K562 (cell line): ENCODE data around the gene SLC16A2. TPM values are rescaled to one million over a fixed set of nuclear protein-coding genes. Genes with fewer than 3 reads are reported as not detected.

ENCODE experiments used
- ATAC-seq: fragments of 200-7000 bp; cut with Tn5 transposase; 3 replicates; pipeline ENCODE4 v1.9.1; 2020; ENCODE audit warnings: moderate library complexity
- BruUV-seq: library from RNA; stranded (reverse); fragments of 400-500 nt; replicated peaks from 2 replicates; lab custom pipeline; 2021; lab: Mats Ljungman, UMichigan
- CTCF ChIA-PET: fragments of 300-600 bp; formaldehyde crosslinking; extraction: SDS; loops from one replicate; lab custom pipeline; 2021; ENCODE audit warnings: low intra/inter-chr PET ratio; lab: Yijun Ruan, JAX
- POLR2A ChIA-PET: fragments of 300-600, 350-650 bp; sonication (Branson Sonifier 250); formaldehyde crosslinking; extraction: SDS; loops from one replicate; lab custom pipeline; 2021; ENCODE audit warnings: antibody characterized with exemption, inconsistent platforms; lab: Yijun Ruan, JAX
- DNase-seq, 4 experiments: peaks; one replicate each; pipeline versions ENCODE4 v3.0.0 to v3.0.0-alpha.2; 2011 to 2018; ENCODE audit warnings: low spot score in 3 of 4, mixed read lengths in 3 of 4; ENCODE audit errors: extremely low read depth in 1 of 4
- FAIRE-seq: peaks from 2 replicates; lab custom pipeline; 2011; peaks lifted over from hg19 to GRCh38; lab: Jason Lieb, UNC
- H2AFZ ChIP-seq: 2 replicates; pipeline ENCODE4 v1.6.0; 2011; ENCODE audit warnings: low read depth, low read length, control low read depth, inconsistent platforms
- H3K27ac ChIP-seq: fragments of 200-600 bp; 3 replicates; pipeline ENCODE4 v1.8.0; 2011; ENCODE audit warnings: low read depth, mild to moderate bottlenecking, control low read depth, inconsistent platforms, low read length, moderate library complexity, mixed read lengths; ENCODE audit errors: extremely low read depth
- H3K27me3 ChIP-seq, 2 experiments: fragments of 300-600 bp in 1 of 2; 2 replicates in 1 of 2; 3 replicates in 1 of 2; pipeline versions ENCODE4 v1.6.0 to v1.8.0; 2011; ENCODE audit warnings: inconsistent platforms in 2 of 2, low read length in 2 of 2, mild to moderate bottlenecking in 1 of 2, mixed read lengths in 1 of 2, moderate library complexity in 1 of 2; ENCODE audit not compliant: control insufficient read depth in 2 of 2, insufficient read depth in 2 of 2
- H3K36me3 ChIP-seq: fragments of 300-600 bp; 3 replicates; pipeline ENCODE4 v1.8.0; 2011; ENCODE audit warnings: mild to moderate bottlenecking, low read length, inconsistent platforms; ENCODE audit not compliant: control insufficient read depth, insufficient read depth
- H3K4me1 ChIP-seq, 2 experiments: fragments of 200-600 bp in 1 of 2; replicated peaks in 1 of 2; 2 replicates in 1 of 2; 3 replicates in 1 of 2; pipeline versions ENCODE4 v1.5.1 to v1.8.0; 2011; ENCODE audit warnings: inconsistent platforms in 2 of 2, low read length in 2 of 2, mild to moderate bottlenecking in 1 of 2, mixed read lengths in 1 of 2, moderate library complexity in 1 of 2; ENCODE audit not compliant: control insufficient read depth in 2 of 2, insufficient read depth in 2 of 2
- H3K4me2 ChIP-seq: 2 replicates; pipeline ENCODE4 v1.6.1; 2011; ENCODE audit warnings: low read length, control low read depth, inconsistent platforms, mixed read lengths; ENCODE audit not compliant: insufficient read depth
- H3K4me3 ChIP-seq: fragments of 200-600 bp; sonication (generic), shearing (Covaris generic); 2 replicates; pipeline ENCODE4 v1.5.1; 2016; ENCODE audit warnings: control low read depth, inconsistent platforms
- H3K79me2 ChIP-seq: fragments of 200-600 bp; 3 replicates; pipeline ENCODE4 v1.8.0; 2011; ENCODE audit warnings: low read length, inconsistent platforms; ENCODE audit not compliant: control insufficient read depth, insufficient read depth
- H3K9ac ChIP-seq, 2 experiments: 2 replicates each; pipeline versions ENCODE4 v1.6.0 to v1.6.1; 2011; ENCODE audit warnings: low read depth in 2 of 2, low read length in 2 of 2, control low read depth in 1 of 2, inconsistent platforms in 1 of 2, mild to moderate bottlenecking in 1 of 2, mixed read lengths in 1 of 2; ENCODE audit not compliant: insufficient read depth in 1 of 2
- H3K9me1 ChIP-seq: one replicate; pipeline ENCODE4 v1.6.0; 2011; ENCODE audit warnings: inconsistent platforms, mild to moderate bottlenecking, low read length, moderate library complexity; ENCODE audit not compliant: control insufficient read depth, insufficient read depth
- H3K9me3 ChIP-seq: replicated peaks from 2 replicates; pipeline ENCODE4 v1.5.1; 2011; ENCODE audit warnings: low read depth, low read length, inconsistent platforms; ENCODE audit not compliant: control insufficient read depth, insufficient read depth
- H4K20me1 ChIP-seq: replicated peaks from 2 replicates; pipeline ENCODE4 v1.6.1; 2011; ENCODE audit warnings: low read length, inconsistent platforms, mixed read lengths; ENCODE audit not compliant: control insufficient read depth, insufficient read depth
- FOXA3 ChIP-seq, 2 experiments: fragments of 450-650 bp in 1 of 2; sonication (generic) in 1 of 2; formaldehyde crosslinking; IDR thresholded peaks in 1 of 2; conservative IDR thresholded peaks in 1 of 2; 2 replicates each; pipeline versions ENCODE4 v1.4.0 to v1.8.0; 2020 to 2022; ENCODE audit warnings: mild to moderate bottlenecking in 2 of 2, missing genetic modification reagents in 1 of 2
- ZNF696 ChIP-seq: fragments of 250-450 bp; sonication (Bioruptor Pico); conservative IDR thresholded peaks from 2 replicates; pipeline ENCODE4 v1.4.0; 2020; ENCODE audit warnings: mild to moderate bottlenecking, moderate library complexity
- WGBS: fragments of 100-300 bp; shearing (Covaris generic); methylation state at CpG from one replicate; pipeline ENCODE4 v1.1.6; 2016; ENCODE audit warnings: low coverage, mixed read lengths; ENCODE audit not compliant: insufficient coverage; ENCODE audit errors: missing lambda C conversion rate; 5-methylcytosine and 5-hydroxymethylcytosine counted together
- in situ Hi-C: fragments of 300-500 bp; cut with MboI; formaldehyde crosslinking; loops from 4 replicates; pipeline ENCODE4 v1.15.0; 2018; ENCODE audit warnings: inconsistent platforms, mixed read lengths
- intact Hi-C: fragments of 100-400 bp; cut with micrococcal nuclease; formaldehyde crosslinking; loops from 2 replicates; pipeline ENCODE4 v1.14.2; 2022
- polyA plus RNA-seq, 8 experiments: library from polyadenylated mRNA; depleted of rRNA in 4 of 8; stranded (reverse) in 5 of 8; unstranded in 3 of 8; fragments of >200 nt; fragmentation: Nextera tagmentation in 2 of 8; fragmentation: Illumina TruSeq in 1 of 8; extraction: Ambion mirVana in 2 of 8; extraction: Trizol in 1 of 8; gene quantifications; 2 replicates each; pipeline versions ENCODE4 v1.2.1 to v1.2.3, GENCODE V29; 2011 to 2014; ENCODE audit warnings: inconsistent platforms in 1 of 8, missing spikeins in 1 of 8
- total RNA-seq, 7 experiments: library from RNA; depleted of rRNA in 6 of 7; stranded (reverse); fragments of >200 nt in 6 of 7; fragmentation: Illumina TruSeq in 2 of 7; extraction: Trizol in 2 of 7; gene quantifications; 2 replicates each; pipeline versions ENCODE4 v1.2.1 to v1.2.3, GENCODE V29; 2011 to 2021; ENCODE audit warnings: low replicate concordance in 1 of 7
- TF ChIP-seq, protein P1 (sequence below), 3 experiments: fragments of 200-800 bp in 1 of 3; sonication (Bioruptor generic) in 1 of 3; sonication (generic) in 1 of 3; formaldehyde crosslinking in 1 of 3; IDR thresholded peaks; 2 replicates each; pipeline versions ENCODE4 v1.6.1 to v1.8.0; 2016 to 2022; ENCODE audit warnings: mild to moderate bottlenecking in 2 of 3, missing compliant biosample characterization in 2 of 3, missing genetic modification characterization in 2 of 3, missing genetic modification reagents in 1 of 3
- TF ChIP-seq, protein P2 (sequence below): sonication (generic); formaldehyde crosslinking; IDR thresholded peaks from 2 replicates; pipeline ENCODE4 v1.8.1; 2023; ENCODE audit warnings: mild to moderate bottlenecking, missing genetic modification reagents

The SLC16A2 gene
- total and polyA plus RNA-seq, 9 of the 15 experiments (the other 6 are each of a cell fraction or from before 2014, with no cell fraction given): 0.07 TPM; not detected in 8

DNA sequence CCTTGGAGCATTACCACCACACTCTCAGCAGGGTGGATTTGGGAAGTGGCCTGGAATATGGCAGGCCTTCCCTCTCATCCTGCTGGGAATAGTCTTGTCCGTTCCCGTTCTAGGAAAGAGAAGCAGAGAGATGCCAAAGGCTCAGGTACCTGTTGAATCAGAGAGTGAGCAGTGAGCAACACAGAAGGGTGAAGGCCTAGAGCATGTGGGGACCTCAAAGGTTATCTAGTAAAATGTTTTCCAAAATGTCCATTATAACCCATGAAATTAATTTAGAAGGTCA lies 30.8 kb downstream of the SLC16A2 start:
- Histone ChIP-seq H3K4me2 (no peak overlapping the region), H3K79me2 (no peaks in the 10 kb centered on the region), H3K27ac (no peak overlapping the region), H4K20me1 (no peaks in the 10 kb centered on the region), H3K4me3 (no peak overlapping the region), H3K9me1 (no peaks in the 10 kb centered on the region), H3K36me3 (no peaks in the 10 kb centered on the region), H3K9me3 (no peaks in the 10 kb centered on the region), H2AFZ (no peak overlapping the region), H3K9ac (no peak overlapping the region), H3K4me1 (no peaks in the 10 kb centered on the region), H3K27me3 (no peaks in the 10 kb centered on the region)
- intact Hi-C loops (no loop called here), in situ Hi-C loops (no loop called here)
- ATAC-seq (no peak), FAIRE-seq (no peak), DNase-seq (no peak)
- no CpG with 5 or more reads among the region's 2 CpGs for WGBS
- ChIA-PET CTCF (no interaction called here), POLR2A (no interaction called here)
- TF ChIP-seq ZNF696 (no peak), FOXA3 (CRISPR knock-in tag; conservative IDR thresholded peaks at IDR 0.05 in 1 of 2, IDR thresholded peaks at IDR 0.05 in 1 of 2) (no peak)
- TF ChIP-seq, protein P1, sequence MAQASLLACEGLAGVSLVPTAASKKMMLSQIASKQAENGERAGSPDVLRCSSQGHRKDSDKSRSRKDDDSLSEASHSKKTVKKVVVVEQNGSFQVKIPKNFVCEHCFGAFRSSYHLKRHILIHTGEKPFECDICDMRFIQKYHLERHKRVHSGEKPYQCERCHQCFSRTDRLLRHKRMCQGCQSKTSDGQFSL (CRISPR knock-in tag; IDR thresholded peaks at IDR 0.05): no peak
- TF ChIP-seq, protein P1 (tag; IDR thresholded peaks at IDR 0.05): no peak
- TF ChIP-seq, protein P2, sequence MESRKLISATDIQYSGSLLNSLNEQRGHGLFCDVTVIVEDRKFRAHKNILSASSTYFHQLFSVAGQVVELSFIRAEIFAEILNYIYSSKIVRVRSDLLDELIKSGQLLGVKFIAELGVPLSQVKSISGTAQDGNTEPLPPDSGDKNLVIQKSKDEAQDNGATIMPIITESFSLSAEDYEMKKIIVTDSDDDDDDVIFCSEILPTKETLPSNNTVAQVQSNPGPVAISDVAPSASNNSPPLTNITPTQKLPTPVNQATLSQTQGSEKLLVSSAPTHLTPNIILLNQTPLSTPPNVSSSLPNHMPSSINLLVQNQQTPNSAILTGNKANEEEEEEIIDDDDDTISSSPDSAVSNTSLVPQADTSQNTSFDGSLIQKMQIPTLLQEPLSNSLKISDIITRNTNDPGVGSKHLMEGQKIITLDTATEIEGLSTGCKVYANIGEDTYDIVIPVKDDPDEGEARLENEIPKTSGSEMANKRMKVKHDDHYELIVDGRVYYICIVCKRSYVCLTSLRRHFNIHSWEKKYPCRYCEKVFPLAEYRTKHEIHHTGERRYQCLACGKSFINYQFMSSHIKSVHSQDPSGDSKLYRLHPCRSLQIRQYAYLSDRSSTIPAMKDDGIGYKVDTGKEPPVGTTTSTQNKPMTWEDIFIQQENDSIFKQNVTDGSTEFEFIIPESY (CRISPR knock-in tag): no peak
- no TSS peak for BruUV-seq
